GM12878 (cell line): ENCODE measurements around the gene CA10. TPM values are rescaled to one million over a fixed set of nuclear protein-coding genes. Genes with fewer than 3 reads are reported as not detected.

ENCODE experiments used
- ATAC-seq: fragments of 200-7000 bp; cut with Tn5 transposase; 3 replicates; pipeline ENCODE4 v1.9.1; 2020; ENCODE audit warnings: mild to moderate bottlenecking, moderate library complexity
- BruUV-seq: library from RNA; stranded (reverse); fragments of 400-500 nt; replicated peaks from 2 replicates; lab custom pipeline; 2021; lab: Mats Ljungman, UMichigan
- CTCF ChIA-PET: fragments of 300-600 bp; sonication (Branson Sonifier 250); formaldehyde crosslinking; extraction: SDS; loops from one replicate; lab custom pipeline; 2021; ENCODE audit warnings: inconsistent platforms; lab: Yijun Ruan, JAX
- POLR2A ChIA-PET: fragments of 350-600 bp; formaldehyde crosslinking; extraction: SDS; loops from one replicate; lab custom pipeline; 2021; ENCODE audit warnings: inconsistent platforms; lab: Charles Lee
- RAD21 ChIA-PET: fragments of 300-600 bp; sonication (Branson Sonifier 250); formaldehyde crosslinking; loops from one replicate; lab custom pipeline; 2023; ENCODE audit warnings: antibody characterized with exemption; ENCODE audit not compliant: unreplicated experiment; lab: Charles Lee
- SMC1A ChIA-PET: fragments of 300-600 bp; sonication (Branson Sonifier 250); formaldehyde crosslinking; loops from one replicate; lab custom pipeline; 2023; ENCODE audit not compliant: unreplicated experiment, uncharacterized antibody; lab: Charles Lee
- DNase-seq: peaks from one replicate; pipeline ENCODE4 v3.0.0-alpha.2; 2011; ENCODE audit warnings: low read depth, low spot score
- FAIRE-seq: peaks from 3 replicates; lab custom pipeline; 2011; peaks lifted over from hg19 to GRCh38; lab: Jason Lieb, UNC
- H2AFZ ChIP-seq: 2 replicates; pipeline ENCODE4 v1.6.0; 2011; ENCODE audit warnings: low read depth, low read length, control low read depth; ENCODE audit not compliant: control insufficient read depth
- H3K27ac ChIP-seq: 2 replicates; pipeline ENCODE4 v1.5.1; 2011; ENCODE audit warnings: control low read depth; ENCODE audit not compliant: control insufficient read depth, insufficient read depth
- H3K27me3 ChIP-seq, 2 experiments: replicated peaks in 1 of 2; 2 replicates each; pipeline versions ENCODE4 v1.6.0 to v1.6.1; 2011; ENCODE audit warnings: low read length in 1 of 2; ENCODE audit not compliant: control insufficient read depth in 2 of 2, insufficient read depth in 2 of 2
- H3K36me3 ChIP-seq, 2 experiments: 2 replicates each; pipeline ENCODE4 v1.5.1; 2011; ENCODE audit warnings: low read length in 1 of 2; ENCODE audit not compliant: control insufficient read depth in 2 of 2, insufficient read depth in 2 of 2
- H3K4me1 ChIP-seq: 2 replicates; pipeline ENCODE4 v1.6.1; 2011; ENCODE audit warnings: mild to moderate bottlenecking, low read length, moderate library complexity, mixed read lengths; ENCODE audit not compliant: control insufficient read depth, insufficient read depth
- H3K4me2 ChIP-seq: 2 replicates; pipeline ENCODE4 v1.6.0; 2011; ENCODE audit warnings: control low read depth; ENCODE audit not compliant: control insufficient read depth, insufficient read depth
- H3K4me3 ChIP-seq: fragments of 200-600 bp; sonication (generic); 2 replicates; pipeline ENCODE4 v1.5.1; 2016
- H3K79me2 ChIP-seq: 2 replicates; pipeline ENCODE4 v1.6.0; 2011; ENCODE audit warnings: low read length; ENCODE audit not compliant: control insufficient read depth, insufficient read depth
- H3K9ac ChIP-seq: 2 replicates; pipeline ENCODE4 v1.8.0; 2011; ENCODE audit warnings: low read length, control low read depth, mixed read lengths; ENCODE audit not compliant: control insufficient read depth, insufficient read depth
- H3K9me3 ChIP-seq: replicated peaks from 3 replicates; pipeline ENCODE4 v1.5.1; 2011; ENCODE audit warnings: mild to moderate bottlenecking, low read length; ENCODE audit not compliant: control insufficient read depth, insufficient read depth
- H4K20me1 ChIP-seq: 2 replicates; pipeline ENCODE4 v1.6.0; 2011; ENCODE audit not compliant: control insufficient read depth, insufficient read depth
- CBX3 ChIP-seq: fragments of 200-600 bp; sonication (generic); IDR thresholded peaks from 2 replicates; pipeline ENCODE4 v1.6.1; 2016; ENCODE audit warnings: low read depth, borderline replicate concordance
- CHD2 ChIP-seq: IDR thresholded peaks from 2 replicates; pipeline ENCODE4 v1.6.1; 2011; ENCODE audit warnings: low read depth, low read length, improper control_type of control experiment, borderline replicate concordance
- ESRRA ChIP-seq: IDR thresholded peaks from 2 replicates; pipeline ENCODE4 v1.6.1; 2012; ENCODE audit warnings: mild to moderate bottlenecking, low read length, improper control_type of control experiment
- IRF4 ChIP-seq: IDR thresholded peaks from 2 replicates; pipeline ENCODE4 v1.6.1; 2011; ENCODE audit warnings: low read depth, low read length
- JUNB ChIP-seq: IDR thresholded peaks from 2 replicates; pipeline ENCODE4 v1.6.1; 2016; ENCODE audit warnings: antibody characterized with exemption, mild to moderate bottlenecking
- KDM1A ChIP-seq: fragments of 200-600 bp; sonication (generic); IDR thresholded peaks from 2 replicates; pipeline ENCODE4 v1.6.1; 2016; ENCODE audit warnings: borderline replicate concordance
- NFXL1 ChIP-seq: fragments of 450-650 bp; IDR thresholded peaks from 2 replicates; pipeline ENCODE4 v1.6.1; 2017; ENCODE audit warnings: antibody characterized with exemption, mild to moderate bottlenecking, borderline replicate concordance
- NR2C2 ChIP-seq: IDR thresholded peaks from 2 replicates; pipeline ENCODE4 v1.6.1; 2011; ENCODE audit warnings: borderline replicate concordance, low read depth; ENCODE audit not compliant: control insufficient read depth, insufficient read length
- NR2F1 ChIP-seq: fragments of 450-650 bp; conservative IDR thresholded peaks from 2 replicates; pipeline ENCODE4 v1.6.1; 2017; ENCODE audit warnings: mild to moderate bottlenecking
- PML ChIP-seq: IDR thresholded peaks from 2 replicates; pipeline ENCODE4 v1.6.1; 2012; ENCODE audit warnings: low read length, inconsistent platforms
- PRDM15 ChIP-seq: fragments of 450-650 bp; formaldehyde crosslinking; IDR thresholded peaks from 2 replicates; pipeline ENCODE4 v1.4.0; 2020; ENCODE audit warnings: mild to moderate bottlenecking, moderate library complexity
- RAD21 ChIP-seq: IDR thresholded peaks from 2 replicates; pipeline ENCODE4 v1.6.1; 2011; ENCODE audit warnings: mild to moderate bottlenecking, low read depth, low read length, moderate library complexity; ENCODE audit not compliant: insufficient read depth
- RFX5 ChIP-seq: IDR thresholded peaks from 2 replicates; pipeline ENCODE4 v1.6.1; 2011; ENCODE audit warnings: low read depth, low read length, improper control_type of control experiment
- STAT1 ChIP-seq: fragments of 450-650 bp; conservative IDR thresholded peaks from 2 replicates; pipeline ENCODE4 v1.6.1; 2014; ENCODE audit warnings: antibody characterized with exemption, mild to moderate bottlenecking
- WRNIP1 ChIP-seq: IDR thresholded peaks from 2 replicates; pipeline ENCODE4 v1.6.1; 2011; ENCODE audit warnings: low read depth, low read length, improper control_type of control experiment, borderline replicate concordance
- ZBTB33 ChIP-seq: fragments of 450-650 bp; IDR thresholded peaks from 2 replicates; pipeline ENCODE4 v1.6.1; 2017; ENCODE audit warnings: mild to moderate bottlenecking
- ZBTB40 ChIP-seq: fragments of 450-650 bp; IDR thresholded peaks from 2 replicates; pipeline ENCODE4 v1.6.1; 2016; ENCODE audit warnings: mild to moderate bottlenecking, moderate library complexity, borderline replicate concordance
- WGBS: methylation state at CpG from one replicate; pipeline ENCODE4 v1.1.6; 2016; ENCODE audit warnings: low lambda C conversion rate; ENCODE audit not compliant: insufficient replicate concordance, insufficient coverage; ENCODE audit errors: missing lambda C conversion rate; 5-methylcytosine and 5-hydroxymethylcytosine counted together
- in situ Hi-C: fragments of 300-500 bp; cut with MboI; formaldehyde crosslinking; loops from 9 replicates; pipeline ENCODE4 v1.14.3; 2018; ENCODE audit warnings: mixed read lengths
- intact Hi-C: fragments of 100-400 bp; cut with micrococcal nuclease; formaldehyde crosslinking; loops from one replicate; pipeline ENCODE4 v1.14.2; 2022; ENCODE audit not compliant: unreplicated experiment
- polyA plus RNA-seq, 11 experiments: library from polyadenylated mRNA; depleted of rRNA in 4 of 11; unstranded in 6 of 11; stranded (reverse) in 5 of 11; fragments of >200 nt; fragmentation: Nextera tagmentation in 4 of 11; fragmentation: Illumina TruSeq in 1 of 11; extraction: Ambion mirVana in 4 of 11; extraction: Trizol in 1 of 11; gene quantifications; 1 replicate in 1 of 11; 2 replicates in 10 of 11; pipeline versions ENCODE4 v1.2.1 to v1.2.3, GENCODE V29; 2011 to 2016; ENCODE audit warnings: inconsistent platforms in 2 of 11, missing spikeins in 2 of 11, low read depth in 1 of 11
- total RNA-seq, 4 experiments: library from RNA; depleted of rRNA in 3 of 4; stranded (reverse); fragments of >200 nt in 3 of 4; fragmentation: Illumina TruSeq in 1 of 4; extraction: Trizol in 1 of 4; gene quantifications; 2 replicates each; pipeline versions ENCODE4 v1.2.1 to v1.2.3, GENCODE V29; 2013 to 2021

Gene CA10
- total and polyA plus RNA-seq, 10 of the 15 experiments (the other 5 are each of a cell fraction or from before 2014, with no cell fraction given): not detected

GRCh38 chr17:51706093-51706492 lies 452.4 kb downstream of the CA10 start:
- Histone ChIP-seq H3K9me3 (no peaks in the 10 kb centered on the region), H2AFZ (no peak overlapping the region), H3K27me3 (no peaks in the 10 kb centered on the region), H4K20me1 (no peaks in the 10 kb centered on the region), H3K27ac (no peak overlapping the region), H3K4me3 (no peak overlapping the region), H3K4me1 (no peaks in the 10 kb centered on the region), H3K79me2 (no peaks in the 10 kb centered on the region), H3K4me2 (no peak overlapping the region), H3K9ac (no peak overlapping the region), H3K36me3 (no peaks in the 10 kb centered on the region)
- ChIA-PET CTCF (interaction anchor here (1.1 kb wide), 1 partner anchor 12 kb away, joined by 4 read pairs; no protein-coding TSS in a partner anchor), RAD21 (no interaction called here), POLR2A (no interaction called here), SMC1A (no interaction called here)
- in situ Hi-C loops (no loop called here), intact Hi-C loops (no loop called here)
- ATAC-seq: no peak
- FAIRE-seq: no peak
- no peak for DNase-seq
- WGBS: 9% methylated on average over 1 of the region's 1 CpG
- no TSS peak for BruUV-seq
- TF ChIP-seq RFX5 (no peak), IRF4 (no peak), ZBTB40 (no peak), JUNB (no peak), ESRRA (no peak), PRDM15 (CRISPR knock-in tag) (no peak), NR2C2 (no peak), CHD2 (no peak), PML (no peak), WRNIP1 (no peak), RAD21 (no peak), NFXL1 (no peak), CBX3 (no peak), KDM1A (no peak), ZBTB33 (no peak), NR2F1 (no peak), STAT1 (no peak)
